Globus pallidus (tissue), 1 donor: Measurements from ENCODE around the gene MXD3.
A peak's percentile ranks its signal among the peaks of the same experiment; 100 is the strongest.
"Not testable (repeated sequence)": the region's sequence is repeated elsewhere in the genome, so short reads cannot be mapped to it uniquely, and the experiment has no call there.

Source experiments
- DNase-seq: peaks from one replicate; pipeline ENCODE4 v3.0.0-alpha.2; 2015; ENCODE audit warnings: low spot score

The MXD3 gene

DNA sequence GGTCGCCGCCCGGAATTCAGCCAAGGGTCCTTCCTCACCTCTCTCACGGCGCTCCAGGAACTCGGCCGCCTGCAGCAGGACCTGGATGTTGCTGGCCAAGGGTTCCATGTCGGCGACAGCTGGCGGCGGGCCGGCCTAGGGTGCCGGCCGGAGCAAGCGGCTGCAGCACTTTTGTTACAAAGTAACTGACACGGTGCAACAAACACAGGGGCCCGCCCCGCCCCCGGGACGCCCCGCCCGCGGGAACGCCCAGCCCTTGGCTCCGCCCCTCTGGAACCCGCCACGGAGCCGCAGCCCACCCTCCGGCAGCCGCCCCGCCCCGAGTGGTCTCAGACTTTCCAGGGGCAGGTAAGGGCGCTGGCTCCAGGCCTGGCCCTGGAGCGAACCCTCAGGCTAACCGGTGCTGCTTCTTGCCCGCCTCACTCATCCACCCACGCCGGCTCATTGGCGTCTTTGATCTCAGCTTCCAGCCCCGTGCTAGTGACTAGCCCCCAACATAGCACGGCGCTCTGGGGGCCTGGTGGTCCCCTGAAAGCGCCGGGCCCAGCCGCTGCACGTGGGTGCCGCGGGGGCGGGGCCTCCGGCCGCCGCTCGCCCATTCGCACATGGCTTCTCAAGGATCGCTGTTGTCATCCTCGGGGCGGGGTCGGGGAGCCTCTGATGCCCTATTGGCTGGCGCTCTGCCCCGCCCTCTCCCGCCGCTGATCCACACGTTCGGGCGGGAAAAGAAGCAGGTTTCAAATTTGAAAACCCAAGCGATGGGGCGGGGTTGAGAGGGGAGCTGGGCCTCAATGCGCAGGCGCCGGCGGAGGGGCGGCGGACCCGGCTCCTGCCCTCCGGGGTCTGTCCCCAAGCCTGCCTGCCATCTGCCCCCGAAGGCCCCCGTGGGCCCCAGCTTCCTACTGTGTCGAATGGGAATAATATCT lies at the start of gene MXD3:
Gene MXD3, minus strand, starts transcription at position 176 of the 926 bp plus-strand sequence. Its CDS starts 68 bp downstream, at position 108.
- peak; percentile 90 for DNase-seq

DNA sequence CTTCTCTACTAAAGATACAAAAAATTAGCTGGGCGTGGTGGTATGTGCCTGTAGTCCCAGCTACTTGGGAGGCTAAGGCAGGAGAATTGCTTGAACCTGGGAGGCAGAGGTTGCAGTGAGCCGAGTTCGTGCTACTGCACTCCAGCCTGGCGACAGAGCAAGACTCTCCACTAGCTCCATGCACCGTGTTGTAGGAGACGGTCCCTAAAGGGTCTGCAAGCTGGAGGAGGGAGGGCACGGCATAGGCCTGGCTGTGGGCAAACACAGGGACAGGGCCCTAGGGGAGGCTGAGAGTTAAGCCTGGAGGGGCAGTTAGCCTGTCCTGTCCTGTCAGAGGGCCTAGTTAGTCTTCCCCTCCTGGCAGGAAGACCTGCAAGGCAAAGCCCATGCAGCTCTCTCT lies 49.0 kb upstream of the MXD3 start:
- DNase-seq, result not testable (repeated sequence)

GRCh38 chr5:177359860-177360259 lies 48.2 kb upstream of the MXD3 start:
- DNase-seq, result no peak

DNA sequence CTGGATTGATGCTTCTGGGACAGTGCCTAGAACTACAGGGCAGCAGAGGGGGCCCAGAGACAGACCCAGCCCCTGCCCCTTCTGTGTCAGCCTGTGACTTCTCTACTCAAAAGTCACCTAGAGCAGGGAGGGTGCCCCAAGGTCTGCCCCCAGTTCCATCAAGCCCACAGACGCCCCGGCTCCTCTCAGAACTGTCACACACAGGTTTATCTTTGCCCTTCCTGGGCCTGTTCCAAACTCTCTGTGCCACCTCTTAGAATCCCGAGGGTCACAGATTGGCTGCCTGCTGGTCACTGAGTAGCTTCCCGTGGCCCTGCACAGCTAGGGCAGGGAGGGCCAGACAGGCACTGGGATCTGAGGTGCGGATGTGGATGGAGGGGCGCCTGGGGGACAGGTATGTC lies 47.8 kb upstream of the MXD3 start:
- DNase-seq, result no peak

DNA sequence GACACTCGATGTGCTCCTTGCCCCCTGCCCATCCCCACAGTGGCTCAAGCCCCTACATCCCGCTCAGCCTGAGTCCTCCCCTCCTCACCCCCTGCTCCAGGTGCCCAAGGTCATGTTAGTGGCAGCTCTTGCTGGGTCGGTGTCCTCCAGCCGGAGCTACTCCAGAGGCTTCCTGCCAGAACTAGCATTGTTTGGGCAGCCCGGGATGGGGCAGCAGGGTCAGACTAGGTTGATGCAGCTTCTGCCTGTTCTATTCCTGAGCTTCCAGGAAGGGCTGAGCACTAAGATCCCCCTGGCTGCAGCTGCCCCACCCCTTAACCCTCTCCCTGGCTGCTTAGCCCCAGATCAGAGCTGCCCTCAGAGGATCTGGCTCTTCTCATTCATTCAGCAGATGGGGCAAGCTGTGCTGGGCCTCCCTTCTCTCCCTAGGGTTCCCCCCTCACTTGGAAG lies 46.7 kb upstream of the MXD3 start:
- DNase-seq, result no peak

DNA sequence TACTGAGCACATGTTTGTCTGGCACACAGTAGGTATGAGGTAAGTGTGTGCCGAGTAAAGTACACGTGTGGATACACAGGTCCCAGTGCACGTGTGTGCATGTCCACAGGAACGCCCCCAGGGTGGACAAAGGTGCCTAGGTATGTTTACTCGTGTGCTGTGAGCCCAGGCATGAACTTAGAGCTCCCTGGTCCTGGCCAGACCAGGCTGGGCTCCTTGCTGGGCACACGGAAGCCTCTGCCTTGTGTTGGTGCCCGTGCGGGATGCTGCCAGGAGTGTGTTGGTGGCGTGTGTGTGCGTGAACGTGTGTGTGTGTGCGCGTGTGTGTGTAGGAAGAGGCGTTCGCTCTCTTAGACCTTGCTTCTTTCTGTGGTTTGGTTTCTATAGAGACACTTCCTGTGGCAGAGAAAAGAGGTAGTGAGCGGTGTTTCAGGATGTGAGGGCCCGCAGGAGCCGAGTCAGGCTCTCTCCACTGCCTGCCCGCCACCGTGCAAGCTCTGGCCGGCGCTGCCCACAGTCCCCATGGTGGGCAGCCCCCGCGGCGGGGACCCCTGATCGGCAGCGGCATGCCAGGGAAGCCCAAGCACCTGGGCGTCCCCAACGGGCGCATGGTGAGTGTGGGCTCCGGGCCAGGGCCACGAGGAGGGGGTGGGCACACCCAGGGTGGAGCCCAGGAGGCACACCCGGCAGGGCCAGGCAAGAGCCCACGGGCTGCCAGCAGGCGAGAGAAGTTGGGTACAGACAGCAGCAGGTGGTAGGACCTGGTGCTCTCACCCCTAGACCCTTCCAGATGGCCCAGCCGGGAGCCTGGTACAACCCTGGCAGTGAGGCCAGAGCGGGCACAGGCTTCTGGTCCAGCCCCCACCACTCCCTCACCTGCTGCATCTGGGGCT lies 46.0 kb upstream of the MXD3 start, which contains the start of gene RGS14:
Gene RGS14, plus strand, starts transcription at position 466 of the 893 bp plus-strand sequence. Its CDS starts 101 bp downstream, at position 567.
- DNase-seq, result peak; percentile 41

DNA sequence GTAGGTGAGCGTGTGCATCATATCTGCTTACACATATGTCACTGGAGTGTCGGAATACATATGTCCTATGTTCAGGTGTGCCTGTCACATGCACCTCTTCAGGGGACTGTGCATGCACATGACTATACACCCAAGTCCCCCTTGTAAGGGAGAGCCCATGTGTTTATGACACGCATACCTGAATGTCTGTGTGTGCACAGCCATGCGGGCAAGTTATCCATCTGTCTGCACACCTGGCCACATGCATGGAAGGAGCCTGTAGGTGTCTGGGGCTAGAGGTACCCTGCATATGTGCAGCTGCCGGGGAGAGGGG lies 45.4 kb upstream of the MXD3 start:
- no peak for DNase-seq

GRCh38 chr5:177356746-177357145 lies 45.0 kb upstream of the MXD3 start:
- no peak for DNase-seq

- DNase-seq, result no peak
These were observed 44.1 kb upstream of the MXD3 start for GRCh38 chr5:177355868-177356168.

DNA sequence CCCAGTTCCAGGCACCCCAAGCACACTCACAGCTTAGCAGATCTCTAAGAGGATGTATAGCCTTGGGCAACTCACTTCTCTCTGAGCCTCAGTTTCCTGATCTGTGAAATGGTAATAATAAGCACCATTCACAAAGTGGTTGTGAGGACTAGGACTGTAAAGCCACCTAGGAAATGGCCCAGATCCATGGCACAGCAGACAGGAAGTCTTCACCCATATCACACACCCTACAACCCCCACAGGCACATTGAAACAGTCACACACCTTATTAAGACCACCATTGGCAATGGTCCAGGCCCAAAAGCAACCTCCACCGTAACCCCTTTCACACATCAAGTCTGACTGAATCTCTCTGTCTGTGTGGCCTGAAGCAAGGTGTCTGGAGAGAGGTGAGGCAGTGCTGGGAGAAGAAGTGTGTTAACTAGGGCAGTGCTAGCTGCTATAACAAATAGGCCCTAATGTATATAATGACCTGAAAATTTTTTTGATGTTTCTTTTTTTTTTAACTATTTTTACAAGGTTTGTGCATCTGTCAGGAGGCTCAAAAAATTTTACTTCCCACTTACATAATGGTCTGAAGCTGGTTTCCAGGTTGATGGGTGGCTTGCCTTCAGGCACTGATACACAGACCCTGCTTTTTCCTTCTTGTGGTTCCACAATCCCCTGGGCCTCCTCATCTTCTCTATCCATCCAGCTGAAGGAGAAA lies 43.6 kb upstream of the MXD3 start:
- no peak for DNase-seq

- DNase-seq, result no peak
These were observed 43.0 kb upstream of the MXD3 start for GRCh38 chr5:177354711-177355110.

DNA sequence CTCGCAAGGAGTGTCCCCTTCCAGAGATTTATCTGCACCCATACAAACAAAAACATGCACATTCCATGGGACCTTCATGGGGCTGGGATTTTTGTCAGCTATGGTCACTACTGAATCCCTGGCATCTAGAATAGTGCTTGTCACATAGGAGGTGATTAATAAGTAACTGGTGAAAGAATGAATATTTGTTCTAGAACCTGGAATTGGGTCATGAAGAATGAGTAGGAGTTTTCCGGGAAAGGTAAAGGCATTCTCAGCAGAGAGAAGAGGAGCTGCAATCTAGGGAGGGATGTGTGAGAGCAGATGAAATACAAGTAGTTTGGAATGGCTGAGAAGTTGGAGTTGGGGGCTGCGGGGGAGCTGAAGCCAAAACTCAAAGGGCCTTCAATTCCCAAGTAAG lies 42.6 kb upstream of the MXD3 start:
- no peak for DNase-seq

- no peak for DNase-seq
These were observed 41.4 kb upstream of the MXD3 start for GRCh38 chr5:177353093-177353492.

GRCh38 chr5:177351392-177352329 lies 40.0 kb upstream of the MXD3 start, which contains the start of gene LMAN2:
Gene LMAN2, minus strand, starts transcription at chr5:177351668. Its CDS starts 21 bp downstream, at chr5:177351647.
- DNase-seq, result peak; percentile 95

DNA sequence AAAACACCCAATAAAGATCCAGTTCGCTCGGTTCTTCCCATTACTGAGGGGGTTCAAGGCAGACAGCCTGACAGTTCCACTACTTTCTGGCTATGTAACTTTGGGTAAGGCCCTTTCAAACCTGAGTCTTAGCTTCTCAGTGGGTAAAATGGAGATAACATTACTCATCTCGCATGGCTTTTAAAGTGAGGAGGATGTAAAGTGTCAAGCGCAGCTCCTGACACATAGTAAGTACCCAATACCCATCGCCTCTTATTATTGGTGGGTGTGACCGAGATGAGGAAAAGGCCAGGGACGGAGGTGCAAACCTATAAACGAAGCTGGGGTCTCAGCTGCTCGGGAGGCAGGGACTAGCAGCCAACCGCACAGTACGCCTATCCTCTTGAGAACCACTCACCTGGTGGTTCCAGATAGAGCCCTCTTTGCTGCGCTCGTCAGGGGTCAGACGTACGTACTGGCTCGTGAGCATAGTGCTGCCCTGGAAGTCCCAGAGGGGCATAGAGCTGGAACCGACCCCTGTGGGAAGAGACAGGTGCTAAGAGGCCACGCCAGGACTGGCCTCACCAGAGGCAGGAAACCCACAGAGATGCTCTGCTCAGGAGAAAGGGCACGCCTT lies 39.2 kb upstream of the MXD3 start:
- DNase-seq, result no peak

GRCh38 chr5:177349762-177350161 lies 38.1 kb upstream of the MXD3 start:
- DNase-seq, result no peak

GRCh38 chr5:177349362-177349647 lies 37.6 kb upstream of the MXD3 start:
- no peak for DNase-seq

DNA sequence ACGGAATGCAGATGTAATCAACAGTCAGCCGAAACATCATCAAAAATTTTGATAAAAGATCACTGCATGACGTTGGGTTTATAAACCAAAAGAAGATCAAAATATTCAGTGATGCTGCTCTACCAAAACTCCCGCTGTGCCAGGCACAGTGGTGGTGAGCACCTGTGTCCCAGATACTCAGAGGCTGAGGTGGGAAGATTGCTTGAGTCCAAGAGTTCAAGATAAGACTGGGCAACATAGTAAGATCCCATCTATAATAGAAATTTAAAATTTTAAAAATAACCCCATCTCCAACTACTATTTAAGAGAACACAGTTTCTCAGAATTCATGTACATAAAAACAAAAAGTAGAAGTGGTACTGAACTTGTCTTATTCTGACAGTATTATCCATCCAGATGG lies 36.0 kb upstream of the MXD3 start:
- no peak for DNase-seq

GRCh38 chr5:177346820-177347219 lies 35.1 kb upstream of the MXD3 start:
- no peak for DNase-seq

DNA sequence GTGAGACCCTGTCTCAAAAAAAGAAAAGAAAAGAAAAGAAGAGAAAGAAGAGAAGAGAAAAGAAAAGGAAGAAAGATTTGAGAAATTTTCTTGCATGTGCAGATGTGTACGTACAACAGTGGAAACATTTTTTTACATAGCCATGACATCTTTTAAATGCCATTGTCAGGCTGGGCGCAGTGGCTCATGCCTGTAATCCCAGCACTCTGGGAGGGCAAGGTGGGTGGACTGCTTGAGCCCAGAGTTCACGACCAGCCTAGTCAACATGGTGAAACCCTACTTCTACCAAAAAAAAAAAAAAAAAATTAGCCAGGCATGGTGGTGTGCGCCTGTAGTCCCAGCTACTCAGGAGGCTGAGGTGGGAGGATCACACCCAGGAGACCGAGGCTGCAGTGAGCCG lies 33.2 kb upstream of the MXD3 start:
- DNase-seq, result no peak

- no peak for DNase-seq
These were observed 32.1 kb upstream of the MXD3 start for GRCh38 chr5:177343777-177344176.
